AG09319 (cell line): Measurements from ENCODE around the gene PDE5A.
A peak's percentile ranks its signal among the peaks of the same experiment; 100 is the strongest.
"Not testable (repeated sequence)": the region's sequence is repeated elsewhere in the genome, so short reads cannot be mapped to it uniquely, and the experiment has no call there.

Experiments
- DNase-seq: peaks from one replicate; pipeline ENCODE4 v3.0.0-alpha.2; 2010; ENCODE audit warnings: low read depth; ENCODE audit errors: extremely low read depth
- TF ChIP-seq, protein P1 (sequence below): IDR thresholded peaks from 2 replicates; pipeline ENCODE4 v1.5.1; 2011; ENCODE audit warnings: low read depth, mild to moderate bottlenecking, inconsistent platforms, low read length, moderate library complexity

The PDE5A gene

DNA sequence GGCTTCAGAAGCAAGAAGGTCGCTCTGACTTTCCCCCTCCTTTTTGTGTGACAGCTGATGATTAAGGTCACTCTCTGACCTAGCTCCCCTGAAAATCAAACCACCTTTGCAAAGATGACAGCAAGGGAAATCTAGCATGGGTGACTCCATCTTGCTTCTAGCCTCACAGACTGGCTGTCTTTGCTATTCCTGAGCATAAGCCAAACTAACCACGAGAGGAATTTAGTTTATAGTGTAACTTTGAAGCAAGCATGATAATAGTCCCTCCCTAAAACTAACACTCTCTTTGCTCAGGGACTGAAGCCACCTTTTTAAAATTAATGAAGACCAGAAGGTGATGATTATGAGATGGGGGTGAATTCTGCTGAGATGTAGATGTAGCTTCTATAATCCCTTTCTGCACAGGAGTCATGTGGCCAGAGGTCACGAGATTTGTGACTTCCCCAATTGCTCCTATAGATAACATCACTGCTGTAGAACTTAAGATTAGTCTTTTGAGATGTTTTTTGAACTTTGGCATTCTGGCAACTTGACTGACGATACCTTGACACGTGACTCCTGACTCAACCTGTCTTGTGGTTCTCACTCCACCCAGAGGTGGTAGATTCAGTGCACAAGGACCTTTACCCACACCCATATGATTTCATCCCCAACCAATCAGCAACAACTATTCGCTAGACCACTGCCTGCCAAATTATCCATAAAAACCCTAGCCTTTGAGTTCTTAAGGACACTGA is 14.9 kb upstream of the PDE5A start:
- TF ChIP-seq, protein P1, sequence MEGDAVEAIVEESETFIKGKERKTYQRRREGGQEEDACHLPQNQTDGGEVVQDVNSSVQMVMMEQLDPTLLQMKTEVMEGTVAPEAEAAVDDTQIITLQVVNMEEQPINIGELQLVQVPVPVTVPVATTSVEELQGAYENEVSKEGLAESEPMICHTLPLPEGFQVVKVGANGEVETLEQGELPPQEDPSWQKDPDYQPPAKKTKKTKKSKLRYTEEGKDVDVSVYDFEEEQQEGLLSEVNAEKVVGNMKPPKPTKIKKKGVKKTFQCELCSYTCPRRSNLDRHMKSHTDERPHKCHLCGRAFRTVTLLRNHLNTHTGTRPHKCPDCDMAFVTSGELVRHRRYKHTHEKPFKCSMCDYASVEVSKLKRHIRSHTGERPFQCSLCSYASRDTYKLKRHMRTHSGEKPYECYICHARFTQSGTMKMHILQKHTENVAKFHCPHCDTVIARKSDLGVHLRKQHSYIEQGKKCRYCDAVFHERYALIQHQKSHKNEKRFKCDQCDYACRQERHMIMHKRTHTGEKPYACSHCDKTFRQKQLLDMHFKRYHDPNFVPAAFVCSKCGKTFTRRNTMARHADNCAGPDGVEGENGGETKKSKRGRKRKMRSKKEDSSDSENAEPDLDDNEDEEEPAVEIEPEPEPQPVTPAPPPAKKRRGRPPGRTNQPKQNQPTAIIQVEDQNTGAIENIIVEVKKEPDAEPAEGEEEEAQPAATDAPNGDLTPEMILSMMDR = no peak
- no peak for DNase-seq

DNA sequence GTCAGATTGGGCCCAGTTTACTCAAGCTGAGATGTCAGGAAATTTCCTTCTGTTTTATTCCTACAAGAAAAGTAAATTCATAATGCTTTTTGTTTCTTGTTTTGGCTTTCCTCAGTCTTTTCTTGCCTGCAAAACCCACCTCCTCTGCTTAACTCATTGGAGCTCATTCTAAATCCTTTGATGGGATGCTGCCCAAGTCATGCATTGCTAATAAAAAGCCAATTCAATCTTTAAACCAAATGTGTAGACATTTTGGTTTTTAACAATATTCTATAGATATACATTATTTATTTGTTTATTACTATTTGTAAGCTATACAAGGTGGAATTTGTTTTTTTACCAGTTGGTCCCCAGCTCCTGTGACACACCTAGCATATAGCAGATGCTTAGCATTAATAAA is 13.2 kb upstream of the PDE5A start:
- TF ChIP-seq, protein P1 = no peak
- no peak for DNase-seq

DNA sequence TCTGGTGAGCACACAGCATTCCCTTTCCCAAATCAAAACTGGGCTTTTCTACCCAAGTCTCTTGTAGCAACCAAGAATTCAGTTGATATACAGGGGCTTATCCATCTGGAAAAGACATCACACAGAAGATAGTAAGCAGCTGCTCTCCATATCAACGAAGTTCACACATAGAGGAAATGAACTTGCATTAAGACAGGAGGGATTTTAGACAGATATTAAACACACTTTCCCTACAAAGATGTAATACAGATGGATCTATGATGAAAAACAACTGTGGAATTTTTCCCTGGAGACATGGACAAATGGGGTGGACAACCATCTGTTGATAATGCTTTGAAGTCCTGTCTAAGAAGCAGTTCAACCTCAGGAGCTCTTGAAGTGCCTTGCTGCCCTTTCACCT is 9.8 kb upstream of the PDE5A start:
- no peak for DNase-seq
- TF ChIP-seq, protein P1 = no peak

DNA sequence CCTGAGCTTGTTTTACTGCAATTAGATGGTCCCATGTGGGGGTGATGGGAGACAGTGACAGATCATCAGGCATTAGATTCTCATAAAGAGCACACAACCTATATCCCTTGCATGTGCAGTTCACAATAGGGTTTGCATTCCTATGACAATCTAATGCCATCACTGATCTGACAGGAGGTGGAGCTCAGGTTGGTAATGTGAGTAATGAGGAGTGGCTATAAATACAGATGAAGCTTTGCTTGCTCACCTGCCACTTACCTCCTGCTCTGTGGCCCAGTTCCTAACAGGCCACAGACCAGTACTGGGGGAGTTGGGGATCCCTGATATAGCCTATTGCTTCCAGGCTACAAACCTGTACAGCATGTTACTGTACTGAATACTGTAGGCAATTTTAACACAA is 8.2 kb upstream of the PDE5A start:
- DNase-seq = not testable (repeated sequence)

DNA sequence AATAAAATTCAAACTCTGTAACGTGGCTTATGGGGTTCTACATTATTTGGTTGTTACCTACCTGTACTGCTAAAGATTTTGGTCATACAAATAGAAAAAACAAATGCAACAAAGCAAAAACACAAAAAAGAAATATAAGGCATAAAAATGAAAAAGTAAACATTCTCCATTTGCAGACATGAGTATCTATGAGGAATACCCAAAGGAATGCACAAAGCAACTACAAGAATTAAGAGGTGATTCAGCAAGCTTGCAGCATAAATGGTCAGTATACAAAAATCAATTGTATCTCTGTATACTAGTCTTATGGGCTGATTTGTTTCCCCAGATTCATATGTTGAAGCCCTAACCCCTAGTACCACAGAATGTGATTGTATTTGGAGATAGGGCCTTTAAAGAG is 3.6 kb upstream of the PDE5A start:
- no peak for DNase-seq
- TF ChIP-seq, protein P1 = no peak

DNA sequence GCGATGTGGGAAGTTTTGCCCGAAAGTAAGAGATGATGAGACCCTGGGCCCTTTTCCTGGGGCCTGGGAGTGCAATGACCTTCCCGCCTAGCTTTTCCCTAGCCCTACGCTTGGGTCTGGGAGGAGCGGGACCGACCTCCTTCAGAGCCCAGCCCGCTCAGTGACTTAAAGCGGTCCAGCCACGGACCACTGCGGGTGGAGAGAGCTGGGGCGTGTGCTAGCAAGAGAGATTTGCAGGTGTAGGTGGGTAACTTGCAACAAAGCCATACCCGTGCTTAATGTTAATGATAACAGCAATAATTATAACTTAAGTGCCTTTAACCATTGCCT is 503 bp upstream of the PDE5A start:
- TF ChIP-seq, protein P1 = no peak
- DNase-seq = no peak

DNA sequence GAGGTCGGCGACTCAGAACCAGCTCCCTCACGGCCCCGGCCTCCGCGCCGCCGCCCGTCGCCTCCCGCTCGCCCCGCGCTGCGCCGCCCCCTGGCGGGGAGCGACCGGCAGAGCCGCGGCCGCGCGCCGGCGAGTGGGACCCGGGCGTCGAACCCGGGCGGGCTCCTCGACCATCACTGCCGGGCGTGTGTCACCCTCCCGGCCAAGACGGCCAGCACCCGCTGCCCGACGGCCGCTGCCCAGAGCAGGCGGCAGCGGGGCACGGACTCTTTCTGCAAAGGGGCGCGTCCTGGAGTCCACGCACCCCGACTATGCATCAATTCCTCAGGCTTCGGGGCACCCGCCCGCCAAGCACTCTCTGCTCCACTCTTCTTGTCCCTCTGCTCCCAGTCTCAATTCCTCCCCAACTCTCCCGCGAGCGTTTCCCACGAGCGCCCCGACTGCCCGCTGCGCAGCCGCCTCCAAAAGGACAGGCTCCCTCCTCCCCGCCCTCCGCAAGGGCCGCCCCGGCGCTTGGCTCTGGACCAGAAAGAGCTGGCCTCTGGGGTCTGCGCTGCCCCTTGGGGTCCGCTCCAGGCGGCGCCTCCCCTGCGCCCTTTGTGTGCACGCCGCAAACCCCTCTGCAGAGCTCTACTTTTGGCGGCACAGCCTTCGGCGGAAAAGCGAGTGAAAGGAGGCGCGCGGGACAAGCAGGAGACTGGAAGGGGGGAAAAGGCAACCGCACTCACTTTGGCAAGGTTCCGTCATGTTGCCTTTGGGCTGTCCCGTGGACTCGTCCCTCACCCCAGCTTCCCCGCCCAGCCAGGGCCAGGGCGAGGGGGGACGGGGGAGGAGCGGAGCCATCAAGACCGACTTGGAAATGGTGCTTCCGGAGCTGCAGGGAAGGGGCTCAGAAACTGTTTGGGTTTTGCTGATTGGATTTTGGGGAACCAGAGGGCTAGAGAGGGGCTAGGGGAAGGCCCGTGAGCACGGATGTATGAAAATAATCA is 1.0 kb downstream of the PDE5A start:
- peak; percentile 70 for DNase-seq
- TF ChIP-seq, protein P1 = no peak; the same call in 1 of the 2 replicates
